K562 (cell line): Measurements from ENCODE around the gene AKT3. TPM values are rescaled to one million over a fixed set of nuclear protein-coding genes. Genes with fewer than 3 reads are reported as not detected.

ENCODE experiments used
- ATAC-seq: fragments of 200-7000 bp; cut with Tn5 transposase; 3 replicates; pipeline ENCODE4 v1.9.1; 2020; ENCODE audit warnings: moderate library complexity
- BruUV-seq: library from RNA; stranded (reverse); fragments of 400-500 nt; replicated peaks from 2 replicates; lab custom pipeline; 2021; lab: Mats Ljungman, UMichigan
- CTCF ChIA-PET: fragments of 300-600 bp; formaldehyde crosslinking; extraction: SDS; loops from one replicate; lab custom pipeline; 2021; ENCODE audit warnings: low intra/inter-chr PET ratio; lab: Yijun Ruan, JAX
- POLR2A ChIA-PET: fragments of 300-600, 350-650 bp; sonication (Branson Sonifier 250); formaldehyde crosslinking; extraction: SDS; loops from one replicate; lab custom pipeline; 2021; ENCODE audit warnings: antibody characterized with exemption, inconsistent platforms; lab: Yijun Ruan, JAX
- DNase-seq, 4 experiments: peaks; one replicate each; pipeline versions ENCODE4 v3.0.0 to v3.0.0-alpha.2; 2011 to 2018; ENCODE audit warnings: low spot score in 3 of 4, mixed read lengths in 3 of 4; ENCODE audit errors: extremely low read depth in 1 of 4
- FAIRE-seq: peaks from 2 replicates; lab custom pipeline; 2011; peaks lifted over from hg19 to GRCh38; lab: Jason Lieb, UNC
- H2AFZ ChIP-seq: 2 replicates; pipeline ENCODE4 v1.6.0; 2011; ENCODE audit warnings: low read depth, low read length, control low read depth, inconsistent platforms
- H3K27ac ChIP-seq: fragments of 200-600 bp; 3 replicates; pipeline ENCODE4 v1.8.0; 2011; ENCODE audit warnings: low read depth, mild to moderate bottlenecking, control low read depth, inconsistent platforms, low read length, moderate library complexity, mixed read lengths; ENCODE audit errors: extremely low read depth
- H3K27me3 ChIP-seq, 2 experiments: fragments of 300-600 bp in 1 of 2; 2 replicates in 1 of 2; 3 replicates in 1 of 2; pipeline versions ENCODE4 v1.6.0 to v1.8.0; 2011; ENCODE audit warnings: inconsistent platforms in 2 of 2, low read length in 2 of 2, mild to moderate bottlenecking in 1 of 2, mixed read lengths in 1 of 2, moderate library complexity in 1 of 2; ENCODE audit not compliant: control insufficient read depth in 2 of 2, insufficient read depth in 2 of 2
- H3K36me3 ChIP-seq: fragments of 300-600 bp; 3 replicates; pipeline ENCODE4 v1.8.0; 2011; ENCODE audit warnings: mild to moderate bottlenecking, low read length, inconsistent platforms; ENCODE audit not compliant: control insufficient read depth, insufficient read depth
- H3K4me1 ChIP-seq, 2 experiments: fragments of 200-600 bp in 1 of 2; replicated peaks in 1 of 2; 2 replicates in 1 of 2; 3 replicates in 1 of 2; pipeline versions ENCODE4 v1.5.1 to v1.8.0; 2011; ENCODE audit warnings: inconsistent platforms in 2 of 2, low read length in 2 of 2, mild to moderate bottlenecking in 1 of 2, mixed read lengths in 1 of 2, moderate library complexity in 1 of 2; ENCODE audit not compliant: control insufficient read depth in 2 of 2, insufficient read depth in 2 of 2
- H3K4me2 ChIP-seq: 2 replicates; pipeline ENCODE4 v1.6.1; 2011; ENCODE audit warnings: low read length, control low read depth, inconsistent platforms, mixed read lengths; ENCODE audit not compliant: insufficient read depth
- H3K4me3 ChIP-seq: fragments of 200-600 bp; sonication (generic), shearing (Covaris generic); 2 replicates; pipeline ENCODE4 v1.5.1; 2016; ENCODE audit warnings: control low read depth, inconsistent platforms
- H3K79me2 ChIP-seq: fragments of 200-600 bp; 3 replicates; pipeline ENCODE4 v1.8.0; 2011; ENCODE audit warnings: low read length, inconsistent platforms; ENCODE audit not compliant: control insufficient read depth, insufficient read depth
- H3K9ac ChIP-seq, 2 experiments: 2 replicates each; pipeline versions ENCODE4 v1.6.0 to v1.6.1; 2011; ENCODE audit warnings: low read depth in 2 of 2, low read length in 2 of 2, control low read depth in 1 of 2, inconsistent platforms in 1 of 2, mild to moderate bottlenecking in 1 of 2, mixed read lengths in 1 of 2; ENCODE audit not compliant: insufficient read depth in 1 of 2
- H3K9me1 ChIP-seq: one replicate; pipeline ENCODE4 v1.6.0; 2011; ENCODE audit warnings: inconsistent platforms, mild to moderate bottlenecking, low read length, moderate library complexity; ENCODE audit not compliant: control insufficient read depth, insufficient read depth
- H3K9me3 ChIP-seq: replicated peaks from 2 replicates; pipeline ENCODE4 v1.5.1; 2011; ENCODE audit warnings: low read depth, low read length, inconsistent platforms; ENCODE audit not compliant: control insufficient read depth, insufficient read depth
- H4K20me1 ChIP-seq: replicated peaks from 2 replicates; pipeline ENCODE4 v1.6.1; 2011; ENCODE audit warnings: low read length, inconsistent platforms, mixed read lengths; ENCODE audit not compliant: control insufficient read depth, insufficient read depth
- BCL6 ChIP-seq: fragments of 250-450 bp; sonication (Bioruptor Pico); IDR thresholded peaks from 2 replicates; pipeline ENCODE4 v1.4.0; 2020
- HCFC1 ChIP-seq: IDR thresholded peaks from 2 replicates; pipeline ENCODE4 v1.6.1; 2012; ENCODE audit warnings: low read depth, low read length, improper control_type of control experiment
- NRF1 ChIP-seq, 2 experiments: fragments of 450-650 bp; IDR thresholded peaks in 1 of 2; conservative IDR thresholded peaks in 1 of 2; 2 replicates each; pipeline ENCODE4 v1.6.1; 2014; ENCODE audit warnings: mild to moderate bottlenecking in 2 of 2
- POLR2G ChIP-seq: fragments of 200-400 bp; formaldehyde crosslinking; IDR thresholded peaks from 2 replicates; pipeline ENCODE4 v1.6.1; 2017; ENCODE audit warnings: low read depth, mild to moderate bottlenecking, antibody characterized with exemption, low read length, moderate library complexity
- ZBTB7A ChIP-seq: IDR thresholded peaks from 2 replicates; pipeline ENCODE4 v1.6.1; 2011; ENCODE audit warnings: low read depth, mild to moderate bottlenecking, low read length, moderate library complexity, borderline replicate concordance; ENCODE audit not compliant: control insufficient read depth
- ZNF212 ChIP-seq: fragments of 450-650 bp; formaldehyde crosslinking; IDR thresholded peaks from 2 replicates; pipeline ENCODE4 v1.4.0; 2020; ENCODE audit warnings: mild to moderate bottlenecking
- ZNF217 ChIP-seq: sonication (generic); formaldehyde crosslinking; IDR thresholded peaks from 2 replicates; pipeline ENCODE4 v1.8.0; 2022; ENCODE audit warnings: mild to moderate bottlenecking, missing genetic modification reagents
- ZNF583 ChIP-seq: fragments of 250-450 bp; sonication (Bioruptor Pico); IDR thresholded peaks from 2 replicates; pipeline ENCODE4 v1.4.0; 2020
- WGBS: fragments of 100-300 bp; shearing (Covaris generic); methylation state at CpG from one replicate; pipeline ENCODE4 v1.1.6; 2016; ENCODE audit warnings: low coverage, mixed read lengths; ENCODE audit not compliant: insufficient coverage; ENCODE audit errors: missing lambda C conversion rate; 5-methylcytosine and 5-hydroxymethylcytosine counted together
- in situ Hi-C: fragments of 300-500 bp; cut with MboI; formaldehyde crosslinking; loops from 4 replicates; pipeline ENCODE4 v1.15.0; 2018; ENCODE audit warnings: inconsistent platforms, mixed read lengths
- intact Hi-C: fragments of 100-400 bp; cut with micrococcal nuclease; formaldehyde crosslinking; loops from 2 replicates; pipeline ENCODE4 v1.14.2; 2022
- polyA plus RNA-seq, 8 experiments: library from polyadenylated mRNA; depleted of rRNA in 4 of 8; stranded (reverse) in 5 of 8; unstranded in 3 of 8; fragments of >200 nt; fragmentation: Nextera tagmentation in 2 of 8; fragmentation: Illumina TruSeq in 1 of 8; extraction: Ambion mirVana in 2 of 8; extraction: Trizol in 1 of 8; gene quantifications; 2 replicates each; pipeline versions ENCODE4 v1.2.1 to v1.2.3, GENCODE V29; 2011 to 2014; ENCODE audit warnings: inconsistent platforms in 1 of 8, missing spikeins in 1 of 8
- total RNA-seq, 7 experiments: library from RNA; depleted of rRNA in 6 of 7; stranded (reverse); fragments of >200 nt in 6 of 7; fragmentation: Illumina TruSeq in 2 of 7; extraction: Trizol in 2 of 7; gene quantifications; 2 replicates each; pipeline versions ENCODE4 v1.2.1 to v1.2.3, GENCODE V29; 2011 to 2021; ENCODE audit warnings: low replicate concordance in 1 of 7
- TF ChIP-seq, protein P1 (sequence below): fragments of 250-450 bp; sonication (Bioruptor Pico); IDR thresholded peaks from 2 replicates; pipeline ENCODE4 v1.4.0; 2020; ENCODE audit warnings: mild to moderate bottlenecking
- TF ChIP-seq, protein P2 (sequence below): fragments of 250-450 bp; sonication (Bioruptor Pico); IDR thresholded peaks from 2 replicates; pipeline ENCODE4 v1.9.0; 2021; ENCODE audit warnings: mild to moderate bottlenecking
- TF ChIP-seq, protein P3 (sequence below): sonication (generic); formaldehyde crosslinking; IDR thresholded peaks from 2 replicates; pipeline ENCODE4 v1.5.0; 2020; ENCODE audit warnings: missing genetic modification reagents
- TF ChIP-seq, protein P4 (sequence below): fragments of 450-650 bp; formaldehyde crosslinking; IDR thresholded peaks from 2 replicates; pipeline ENCODE4 v1.4.0; 2020; ENCODE audit warnings: mild to moderate bottlenecking, moderate library complexity
- TF ChIP-seq, protein P5 (sequence below): fragments of 450-650 bp; IDR thresholded peaks from 2 replicates; pipeline ENCODE4 v1.6.1; 2018; ENCODE audit not compliant: partially characterized antibody

AKT3 gene
- total and polyA plus RNA-seq, 9 of the 15 experiments (the other 6 are each of a cell fraction or from before 2014, with no cell fraction given) = 0.04 to 0.54 (median 0.18) TPM; not detected in 1

DNA sequence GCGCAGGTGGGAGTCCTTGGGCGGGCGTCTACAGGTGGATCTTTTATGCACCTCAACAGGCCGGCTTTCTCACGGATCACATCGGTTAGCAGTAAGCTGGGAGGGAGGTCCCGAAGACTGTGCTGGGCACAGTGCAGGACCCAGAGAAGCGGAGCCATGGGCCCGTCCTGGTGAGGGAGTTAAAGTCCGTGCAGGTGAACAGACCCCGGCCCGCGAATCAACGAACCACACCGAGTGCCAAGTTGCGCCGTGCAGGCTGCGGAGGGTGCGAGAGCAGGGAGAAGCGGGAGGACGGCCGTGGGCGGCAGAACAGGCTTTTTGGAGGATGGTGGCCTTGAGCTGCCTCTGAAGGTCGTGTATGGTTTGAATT lies 360.9 kb downstream of the AKT3 start:
- Histone ChIP-seq H3K36me3 (no peaks in the 10 kb centered on the region), H3K27ac (no peak overlapping the region), H3K4me2 (no peak overlapping the region), H4K20me1 (0 out of 2 replicates have a peak, but pooled peaks cover 3% of the 10 kb centered on the region), H3K9me3 (no peaks in the 10 kb centered on the region), H3K4me1 (peaks cover 0 to 13% of the 10 kb centered on the region in 2 experiments; a peak in 1 of 5 replicates), H2AFZ (no peak overlapping the region), H3K9me1 (no peaks in the 10 kb centered on the region), H3K27me3 (0 out of 5 replicates have a peak, but pooled peaks cover 0 to 2% of the 10 kb centered on the region in 2 experiments), H3K4me3 (no peak overlapping the region), H3K9ac (no peak overlapping the region), H3K79me2 (no peaks in the 10 kb centered on the region)
- WGBS = 76% methylated on average over 23 of the region's 24 CpGs
- intact Hi-C loops = no loop called here
- in situ Hi-C loops = loop anchor here (25.0 kb wide), 1 partner anchor 773 kb away; no protein-coding TSS in a partner anchor
- no peak for FAIRE-seq
- POLR2A ChIA-PET = interaction anchor here (0.6 kb wide), 1 partner anchor 123 kb away, joined by 3 read pairs; no protein-coding TSS in a partner anchor
- no peak for DNase-seq
- CTCF ChIA-PET = no interaction called here
- no peak for ATAC-seq
- no TSS peak for BruUV-seq
- TF ChIP-seq, protein P1, sequence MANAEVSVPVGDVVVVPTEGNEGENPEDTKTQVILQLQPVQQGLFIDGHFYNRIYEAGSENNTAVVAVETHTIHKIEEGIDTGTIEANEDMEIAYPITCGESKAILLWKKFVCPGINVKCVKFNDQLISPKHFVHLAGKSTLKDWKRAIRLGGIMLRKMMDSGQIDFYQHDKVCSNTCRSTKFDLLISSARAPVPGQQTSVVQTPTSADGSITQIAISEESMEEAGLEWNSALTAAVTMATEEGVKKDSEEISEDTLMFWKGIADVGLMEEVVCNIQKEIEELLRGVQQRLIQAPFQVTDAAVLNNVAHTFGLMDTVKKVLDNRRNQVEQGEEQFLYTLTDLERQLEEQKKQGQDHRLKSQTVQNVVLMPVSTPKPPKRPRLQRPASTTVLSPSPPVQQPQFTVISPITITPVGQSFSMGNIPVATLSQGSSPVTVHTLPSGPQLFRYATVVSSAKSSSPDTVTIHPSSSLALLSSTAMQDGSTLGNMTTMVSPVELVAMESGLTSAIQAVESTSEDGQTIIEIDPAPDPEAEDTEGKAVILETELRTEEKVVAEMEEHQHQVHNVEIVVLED (CRISPR knock-in tag) = no peak
- TF ChIP-seq ZNF583 (CRISPR knock-in tag) (no peak), ZNF217 (CRISPR knock-in tag) (no peak), POLR2G (no peak), NRF1 (conservative IDR thresholded peaks at IDR 0.05 in 1 of 2, IDR thresholded peaks at IDR 0.05 in 1 of 2) (no peak), ZBTB7A (no peak), HCFC1 (no peak), BCL6 (CRISPR knock-in tag) (no peak), ZNF212 (CRISPR knock-in tag) (no peak)
- TF ChIP-seq, protein P2, sequence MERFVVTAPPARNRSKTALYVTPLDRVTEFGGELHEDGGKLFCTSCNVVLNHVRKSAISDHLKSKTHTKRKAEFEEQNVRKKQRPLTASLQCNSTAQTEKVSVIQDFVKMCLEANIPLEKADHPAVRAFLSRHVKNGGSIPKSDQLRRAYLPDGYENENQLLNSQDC = no peak
- TF ChIP-seq, protein P3, sequence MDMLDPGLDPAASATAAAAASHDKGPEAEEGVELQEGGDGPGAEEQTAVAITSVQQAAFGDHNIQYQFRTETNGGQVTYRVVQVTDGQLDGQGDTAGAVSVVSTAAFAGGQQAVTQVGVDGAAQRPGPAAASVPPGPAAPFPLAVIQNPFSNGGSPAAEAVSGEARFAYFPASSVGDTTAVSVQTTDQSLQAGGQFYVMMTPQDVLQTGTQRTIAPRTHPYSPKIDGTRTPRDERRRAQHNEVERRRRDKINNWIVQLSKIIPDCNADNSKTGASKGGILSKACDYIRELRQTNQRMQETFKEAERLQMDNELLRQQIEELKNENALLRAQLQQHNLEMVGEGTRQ (CRISPR knock-in tag) = no peak
- TF ChIP-seq, protein P4, sequence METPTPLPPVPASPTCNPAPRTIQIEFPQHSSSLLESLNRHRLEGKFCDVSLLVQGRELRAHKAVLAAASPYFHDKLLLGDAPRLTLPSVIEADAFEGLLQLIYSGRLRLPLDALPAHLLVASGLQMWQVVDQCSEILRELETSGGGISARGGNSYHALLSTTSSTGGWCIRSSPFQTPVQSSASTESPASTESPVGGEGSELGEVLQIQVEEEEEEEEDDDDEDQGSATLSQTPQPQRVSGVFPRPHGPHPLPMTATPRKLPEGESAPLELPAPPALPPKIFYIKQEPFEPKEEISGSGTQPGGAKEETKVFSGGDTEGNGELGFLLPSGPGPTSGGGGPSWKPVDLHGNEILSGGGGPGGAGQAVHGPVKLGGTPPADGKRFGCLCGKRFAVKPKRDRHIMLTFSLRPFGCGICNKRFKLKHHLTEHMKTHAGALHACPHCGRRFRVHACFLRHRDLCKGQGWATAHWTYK = no peak
- TF ChIP-seq, protein P5, sequence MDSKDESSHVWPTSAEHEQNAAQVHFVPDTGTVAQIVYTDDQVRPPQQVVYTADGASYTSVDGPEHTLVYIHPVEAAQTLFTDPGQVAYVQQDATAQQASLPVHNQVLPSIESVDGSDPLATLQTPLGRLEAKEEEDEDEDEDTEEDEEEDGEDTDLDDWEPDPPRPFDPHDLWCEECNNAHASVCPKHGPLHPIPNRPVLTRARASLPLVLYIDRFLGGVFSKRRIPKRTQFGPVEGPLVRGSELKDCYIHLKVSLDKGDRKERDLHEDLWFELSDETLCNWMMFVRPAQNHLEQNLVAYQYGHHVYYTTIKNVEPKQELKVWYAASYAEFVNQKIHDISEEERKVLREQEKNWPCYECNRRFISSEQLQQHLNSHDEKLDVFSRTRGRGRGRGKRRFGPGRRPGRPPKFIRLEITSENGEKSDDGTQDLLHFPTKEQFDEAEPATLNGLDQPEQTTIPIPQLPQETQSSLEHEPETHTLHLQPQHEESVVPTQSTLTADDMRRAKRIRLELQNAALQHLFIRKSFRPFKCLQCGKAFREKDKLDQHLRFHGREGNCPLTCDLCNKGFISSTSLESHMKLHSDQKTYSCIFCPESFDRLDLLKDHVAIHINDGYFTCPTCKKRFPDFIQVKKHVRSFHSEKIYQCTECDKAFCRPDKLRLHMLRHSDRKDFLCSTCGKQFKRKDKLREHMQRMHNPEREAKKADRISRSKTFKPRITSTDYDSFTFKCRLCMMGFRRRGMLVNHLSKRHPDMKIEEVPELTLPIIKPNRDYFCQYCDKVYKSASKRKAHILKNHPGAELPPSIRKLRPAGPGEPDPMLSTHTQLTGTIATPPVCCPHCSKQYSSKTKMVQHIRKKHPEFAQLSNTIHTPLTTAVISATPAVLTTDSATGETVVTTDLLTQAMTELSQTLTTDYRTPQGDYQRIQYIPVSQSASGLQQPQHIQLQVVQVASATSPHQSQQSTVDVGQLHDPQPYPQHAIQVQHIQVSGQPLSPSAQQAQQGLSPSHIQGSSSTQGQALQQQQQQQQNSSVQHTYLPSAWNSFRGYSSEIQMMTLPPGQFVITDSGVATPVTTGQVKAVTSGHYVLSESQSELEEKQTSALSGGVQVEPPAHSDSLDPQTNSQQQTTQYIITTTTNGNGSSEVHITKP = no peak
